Neural progenitor cell (in vitro differentiated cells): ENCODE measurements around the gene C21orf91. TPM values are rescaled to one million over a fixed set of nuclear protein-coding genes. Genes with fewer than 3 reads are reported as not detected.

Source experiments
- DNase-seq: peaks from one replicate; pipeline ENCODE4 v3.0.0-alpha.2; 2016; ENCODE audit warnings: low spot score
- H2AFZ ChIP-seq: fragments of 200-600 bp; sonication (generic); replicated peaks from 2 replicates; pipeline ENCODE4 v1.6.1; 2016; ENCODE audit warnings: antibody characterized with exemption
- H3F3A ChIP-seq: fragments of 200-600 bp; sonication (generic); 2 replicates; pipeline ENCODE4 v1.6.1; 2016; ENCODE audit warnings: antibody characterized with exemption, low read depth
- H3K27ac ChIP-seq: fragments of 200-600 bp; sonication (generic); 2 replicates; pipeline ENCODE4 v1.5.1; 2016; ENCODE audit warnings: mild to moderate bottlenecking
- H3K27me3 ChIP-seq: fragments of 200-600 bp; sonication (generic); 2 replicates; pipeline ENCODE4 v1.6.1; 2016; ENCODE audit warnings: mild to moderate bottlenecking, moderate library complexity
- H3K36me3 ChIP-seq: fragments of 200-600 bp; sonication (generic); 2 replicates; pipeline ENCODE4 v1.5.1; 2016
- H3K4me1 ChIP-seq: fragments of 200-600 bp; sonication (generic); 2 replicates; pipeline ENCODE4 v1.6.1; 2016; ENCODE audit warnings: mixed run types
- H3K4me2 ChIP-seq: fragments of 200-600 bp; sonication (generic); 2 replicates; pipeline ENCODE4 v1.6.1; 2016
- H3K4me3 ChIP-seq: fragments of 200-600 bp; sonication (generic); 2 replicates; pipeline ENCODE4 v1.5.1; 2016
- H3K79me2 ChIP-seq: fragments of 200-600 bp; sonication (generic); 2 replicates; pipeline ENCODE4 v1.6.1; 2016; ENCODE audit warnings: low read depth
- H3K9ac ChIP-seq: fragments of 200-600 bp; sonication (generic); 2 replicates; pipeline ENCODE4 v1.6.1; 2016
- H3K9me3 ChIP-seq: fragments of 200-600 bp; sonication (generic); 2 replicates; pipeline ENCODE4 v1.5.1; 2016; ENCODE audit warnings: low read depth
- H4K20me1 ChIP-seq: fragments of 200-600 bp; sonication (generic); 2 replicates; pipeline ENCODE4 v1.6.1; 2016; ENCODE audit warnings: low read depth
- H3K27ac Mint-ChIP-seq: 3 replicates; pipeline ENCODE4 v1.8.0; 2021; ENCODE audit warnings: mixed read lengths
- H3K27me3 Mint-ChIP-seq: 2 replicates; pipeline ENCODE4 v1.8.0; 2022; ENCODE audit warnings: low read depth, mild to moderate bottlenecking, inconsistent platforms, moderate library complexity, mixed read lengths; ENCODE audit not compliant: insufficient read depth
- H3K36me3 Mint-ChIP-seq: 3 replicates; pipeline ENCODE4 v1.8.0; 2021; ENCODE audit warnings: mixed read lengths
- H3K4me1 Mint-ChIP-seq: 3 replicates; pipeline ENCODE4 v1.8.0; 2021; ENCODE audit warnings: mixed read lengths
- H3K4me3 Mint-ChIP-seq: 3 replicates; pipeline ENCODE4 v1.8.0; 2021; ENCODE audit warnings: mild to moderate bottlenecking, moderate library complexity, mixed read lengths
- H3K9me3 Mint-ChIP-seq: 3 replicates; pipeline ENCODE4 v1.8.0; 2020; ENCODE audit warnings: mixed read lengths
- CTCF ChIP-seq: fragments of 200-600 bp; sonication (generic); IDR thresholded peaks from 2 replicates; pipeline ENCODE4 v1.5.1; 2017; ENCODE audit warnings: antibody characterized with exemption, mild to moderate bottlenecking
- EZH2 ChIP-seq: fragments of 200-600 bp; sonication (generic); IDR thresholded peaks from 2 replicates; pipeline ENCODE4 v1.6.1; 2017; ENCODE audit warnings: antibody characterized with exemption, mild to moderate bottlenecking, moderate library complexity
- EZH2phosphoT487 ChIP-seq: fragments of 200-600 bp; sonication (generic); IDR thresholded peaks from 2 replicates; pipeline ENCODE4 v1.6.1; 2017; ENCODE audit warnings: antibody characterized with exemption
- total RNA-seq: library from RNA; depleted of rRNA; stranded (reverse); fragments of >200 nt; gene quantifications from 2 replicates; pipeline ENCODE4 v1.2.3, GENCODE V29; 2015; ENCODE audit warnings: low replicate concordance

The C21orf91 gene
- total RNA-seq, 1 donor from 2014 or later: 59.9 TPM

- Histone ChIP-seq H3K4me2 (no peak overlapping the region), H3K27me3 (no peaks in the 10 kb centered on the region), H3K4me1 (no peaks in the 10 kb centered on the region), H3K79me2 (peaks cover 65% of the 10 kb centered on the region), H2AFZ (no peak overlapping the region), H3F3A (no peaks in the 10 kb centered on the region), H4K20me1 (no peaks in the 10 kb centered on the region), H3K4me3 (no peak overlapping the region), H3K9me3 (no peaks in the 10 kb centered on the region), H3K9ac (no peak overlapping the region), H3K36me3 (peaks cover 8% of the 10 kb centered on the region), H3K27ac (no peak overlapping the region)
- Mint-ChIP-seq H3K9me3 (peaks cover 5% of the 10 kb centered on the region), H3K36me3 (peaks cover 42% of the 10 kb centered on the region), H3K4me3 (no peak overlapping the region), H3K27me3 (no peaks in the 10 kb centered on the region), H3K27ac (no peak overlapping the region), H3K4me1 (no peaks in the 10 kb centered on the region)
- no peak for TF ChIP-seq EZH2
- no peak for TF ChIP-seq CTCF
- TF ChIP-seq EZH2phosphoT487: no peak
- DNase-seq: no peak
These were observed 21.2 kb downstream of the C21orf91 start for GRCh38 chr21:17797967-17798366.

- H3K36me3 ChIP-seq: peaks cover 19% of the 10 kb centered on the region
- no peak overlapping the region for H3K27ac ChIP-seq
- H3K27me3 Mint-ChIP-seq: no peaks in the 10 kb centered on the region
- no peak overlapping the region for H3K9ac ChIP-seq
- no peak for DNase-seq
- no peaks in the 10 kb centered on the region for H3K9me3 ChIP-seq
- TF ChIP-seq EZH2 (no peak), EZH2phosphoT487 (no peak), CTCF (no peak)
- peaks cover 5% of the 10 kb centered on the region for H3K9me3 Mint-ChIP-seq
- no peaks in the 10 kb centered on the region for H4K20me1 ChIP-seq
- H3K27ac Mint-ChIP-seq: no peak overlapping the region
- no peaks in the 10 kb centered on the region for H3F3A ChIP-seq
- no peak overlapping the region for H3K4me3 Mint-ChIP-seq
- H3K4me3 ChIP-seq: no peak overlapping the region
- H3K27me3 ChIP-seq: no peaks in the 10 kb centered on the region
- H3K4me2 ChIP-seq: no peak overlapping the region
- peaks cover 53% of the 10 kb centered on the region for H3K79me2 ChIP-seq
- no peak overlapping the region for H2AFZ ChIP-seq
- H3K4me1 ChIP-seq: peaks cover 4% of the 10 kb centered on the region
- peaks cover 30% of the 10 kb centered on the region for H3K36me3 Mint-ChIP-seq
- H3K4me1 Mint-ChIP-seq: no peaks in the 10 kb centered on the region
These were observed 22.7 kb downstream of the C21orf91 start for GRCh38 chr21:17796503-17796902.

GRCh38 chr21:17796037-17796403, 23.1 kb downstream of the C21orf91 start:
- H3K4me3 Mint-ChIP-seq: no peak overlapping the region
- Histone ChIP-seq H3K36me3 (peaks cover 19% of the 10 kb centered on the region), H4K20me1 (no peaks in the 10 kb centered on the region), H3F3A (no peaks in the 10 kb centered on the region), H3K4me3 (no peak overlapping the region), H3K4me1 (peaks cover 4% of the 10 kb centered on the region), H3K79me2 (peaks cover 48% of the 10 kb centered on the region), H3K27ac (no peak overlapping the region), H2AFZ (no peak overlapping the region), H3K4me2 (no peak overlapping the region), H3K9me3 (no peaks in the 10 kb centered on the region), H3K27me3 (no peaks in the 10 kb centered on the region), H3K9ac (no peak overlapping the region)
- no peak for DNase-seq
- no peak for TF ChIP-seq EZH2
- no peak for TF ChIP-seq EZH2phosphoT487
- no peak for TF ChIP-seq CTCF
- no peak overlapping the region for H3K27ac Mint-ChIP-seq
- H3K36me3 Mint-ChIP-seq: peaks cover 31% of the 10 kb centered on the region
- H3K27me3 Mint-ChIP-seq: no peaks in the 10 kb centered on the region
- H3K9me3 Mint-ChIP-seq: peaks cover 4% of the 10 kb centered on the region
- no peaks in the 10 kb centered on the region for H3K4me1 Mint-ChIP-seq
